Spinal cord (tissue), 10 donors: ENCODE results near the gene RTCB. TPM values are rescaled to one million over a fixed set of nuclear protein-coding genes. Genes with fewer than 3 reads are reported as not detected.

Experiments used
- DNase-seq, 6 donors: peaks; one replicate each; pipeline versions ENCODE4 v3.0.0 to v3.0.0-alpha.2; 2013 to 2015; ENCODE audit warnings: low spot score in 6 of 6, low read depth in 4 of 6
- H3K27ac ChIP-seq: one replicate; pipeline ENCODE4 v1.5.1; 2013; ENCODE audit warnings: low read depth, low read length, control low read depth
- H3K27me3 ChIP-seq: one replicate; pipeline ENCODE4 v1.6.1; 2013; ENCODE audit warnings: low read length; ENCODE audit not compliant: control insufficient read depth, insufficient read depth
- H3K36me3 ChIP-seq: one replicate; pipeline ENCODE4 v1.6.1; 2013; ENCODE audit warnings: low read length; ENCODE audit not compliant: control insufficient read depth, insufficient read depth
- H3K4me1 ChIP-seq: one replicate; pipeline ENCODE4 v1.6.1; 2013; ENCODE audit warnings: low read length; ENCODE audit not compliant: control insufficient read depth, insufficient read depth
- H3K4me3 ChIP-seq: one replicate; pipeline ENCODE4 v1.5.1; 2013; ENCODE audit warnings: low read depth, low read length, control low read depth
- H3K9me3 ChIP-seq: one replicate; pipeline ENCODE4 v1.6.1; 2013; ENCODE audit warnings: low read length; ENCODE audit not compliant: control insufficient read depth, insufficient read depth
- WGBS: methylation state at CpG from one replicate; pipeline ENCODE4 v1.1.5; 2013; ENCODE audit warnings: missing lambda C conversion rate; ENCODE audit not compliant: insufficient coverage; 5-methylcytosine and 5-hydroxymethylcytosine counted together
- polyA plus RNA-seq, 2 donors: library from polyadenylated mRNA; unstranded; fragments of 120-200 nt; gene quantifications; one replicate each; pipeline ENCODE4 v1.2.1, GENCODE V29; 2013; ENCODE audit not compliant: insufficient read length in 2 of 2
- total RNA-seq, 2 donors: library from RNA; depleted of rRNA in 1 of 2; stranded (reverse); fragments of 120-200 nt in 1 of 2; fragments of >200 nt in 1 of 2; gene quantifications; one replicate each; pipeline versions ENCODE4 v1.2.3 to v1.2.4, GENCODE V29; 2013 to 2014
- donor health status: healthy.

The RTCB gene
- total and polyA plus RNA-seq, 4 donors = 70.2 to 99.6 (median 74.4) TPM

DNA sequence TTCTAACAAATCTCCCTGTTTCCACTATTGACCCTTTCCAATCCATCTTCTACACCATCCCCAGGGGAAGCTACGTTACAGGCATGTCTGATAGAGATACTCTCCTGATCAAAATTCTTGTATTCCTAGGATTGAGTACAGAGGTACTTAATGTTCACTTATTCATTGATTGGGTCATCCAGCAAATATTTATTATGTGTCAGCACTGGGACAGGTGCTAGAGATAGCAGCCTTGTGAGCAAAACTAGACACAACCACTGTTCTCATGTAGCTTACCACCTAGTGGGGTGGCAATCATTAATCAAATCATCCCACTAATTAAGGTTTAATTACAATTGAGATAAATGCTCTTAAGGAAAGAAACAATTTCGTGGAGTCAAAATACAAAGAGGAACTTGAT, 9.4 kb upstream of the RTCB start:
- no peaks in the 10 kb centered on the region for H3K36me3 ChIP-seq
- H3K9me3 ChIP-seq = no peaks in the 10 kb centered on the region
- 21% methylated on average over 1 of the region's 2 CpGs for WGBS
- no peak overlapping the region for H3K4me3 ChIP-seq
- H3K27me3 ChIP-seq = peaks cover 2% of the 10 kb centered on the region
- peak in 1 of 6 donors; percentile 8 for DNase-seq
- H3K27ac ChIP-seq = no peak overlapping the region
- no peaks in the 10 kb centered on the region for H3K4me1 ChIP-seq

DNA sequence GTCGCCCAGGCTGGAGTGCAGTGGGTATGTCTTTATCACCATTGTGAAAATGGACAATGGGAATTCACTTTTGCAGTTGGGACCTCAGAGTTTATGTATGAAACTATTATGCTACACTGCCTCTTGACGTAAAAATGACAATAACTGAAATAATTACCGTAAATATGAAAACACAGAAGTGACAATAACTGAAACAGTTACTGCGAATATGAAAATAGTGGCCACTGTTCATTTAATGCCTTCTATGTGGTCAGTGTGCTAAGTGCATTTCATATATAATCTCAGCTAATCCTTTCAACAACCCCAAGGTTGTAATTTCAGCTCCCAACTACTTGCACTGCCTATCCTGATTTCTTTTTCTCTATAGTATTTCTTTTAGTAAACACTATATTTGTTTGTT, 5.9 kb upstream of the RTCB start:
- Histone ChIP-seq H3K4me1 (no peaks in the 10 kb centered on the region), H3K27me3 (no peaks in the 10 kb centered on the region), H3K27ac (no peak overlapping the region), H3K36me3 (no peaks in the 10 kb centered on the region), H3K4me3 (no peak overlapping the region), H3K9me3 (no peaks in the 10 kb centered on the region)
- WGBS = no CpG with 5 or more reads among the region's 4 CpGs
- no peak for DNase-seq

GRCh38 chr22:32416556-32417085, 4.6 kb upstream of the RTCB start:
- Histone ChIP-seq H3K9me3 (no peaks in the 10 kb centered on the region), H3K4me3 (no peak overlapping the region), H3K36me3 (no peaks in the 10 kb centered on the region), H3K27ac (no peak overlapping the region), H3K27me3 (no peaks in the 10 kb centered on the region), H3K4me1 (no peaks in the 10 kb centered on the region)
- DNase-seq = peak in 1 of 6 donors; percentile 27
- 67% methylated on average over 5 of the region's 9 CpGs for WGBS

GRCh38 chr22:32414191-32414590, 2.1 kb upstream of the RTCB start:
- H3K36me3 ChIP-seq = no peaks in the 10 kb centered on the region
- H3K27ac ChIP-seq = no peak overlapping the region
- no peaks in the 10 kb centered on the region for H3K9me3 ChIP-seq
- no peak for DNase-seq
- no peaks in the 10 kb centered on the region for H3K27me3 ChIP-seq
- peaks cover 7% of the 10 kb centered on the region for H3K4me1 ChIP-seq
- no peak overlapping the region for H3K4me3 ChIP-seq
- WGBS = 80% methylated on average over 5 of the region's 7 CpGs

GRCh38 chr22:32413719-32414118, 1.7 kb upstream of the RTCB start:
- peak in 1 of 6 donors; percentile 54 for DNase-seq
- 71% methylated on average over 1 of the region's 2 CpGs for WGBS
- H3K9me3 ChIP-seq = no peaks in the 10 kb centered on the region
- no peaks in the 10 kb centered on the region for H3K27me3 ChIP-seq
- H3K4me1 ChIP-seq = peaks cover 7% of the 10 kb centered on the region
- H3K27ac ChIP-seq = no peak overlapping the region
- no peaks in the 10 kb centered on the region for H3K36me3 ChIP-seq
- H3K4me3 ChIP-seq = no peak overlapping the region

- H3K4me1 ChIP-seq = peaks cover 7% of the 10 kb centered on the region
- no peak for DNase-seq
- no peaks in the 10 kb centered on the region for H3K27me3 ChIP-seq
- WGBS = 0% methylated on average over 6 of the region's 12 CpGs
- no peak overlapping the region for H3K27ac ChIP-seq
- peak overlapping the region; percentile 91 for H3K4me3 ChIP-seq
- no peaks in the 10 kb centered on the region for H3K9me3 ChIP-seq
- H3K36me3 ChIP-seq = peaks cover 1% of the 10 kb centered on the region
Observed at GRCh38 chr22:32411402-32411801, 645 bp downstream of the RTCB start.

DNA sequence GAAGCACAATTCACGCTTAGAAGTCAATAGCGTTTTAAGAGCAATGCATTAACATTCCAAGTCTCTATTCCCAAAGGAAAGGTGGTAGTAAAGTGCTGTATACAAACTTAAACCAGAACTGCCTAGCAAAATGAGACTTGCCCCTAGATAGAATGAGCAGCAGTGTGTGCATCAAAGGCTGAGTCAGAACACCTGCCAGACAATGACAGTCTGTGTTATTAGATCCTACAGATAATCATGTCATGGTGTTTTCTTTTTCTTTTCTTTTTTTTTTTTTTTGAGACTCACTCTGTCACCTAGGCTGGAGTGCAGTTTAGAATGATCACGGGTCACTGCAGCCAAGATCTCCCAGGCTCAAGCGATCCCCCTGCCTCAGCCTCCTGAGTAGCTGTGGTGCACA, 1.6 kb downstream of the RTCB start:
- no peak overlapping the region for H3K4me3 ChIP-seq
- H3K9me3 ChIP-seq = no peaks in the 10 kb centered on the region
- no peak for DNase-seq
- H3K36me3 ChIP-seq = peaks cover 6% of the 10 kb centered on the region
- 94% methylated on average over 2 of the region's 4 CpGs for WGBS
- H3K27me3 ChIP-seq = no peaks in the 10 kb centered on the region
- no peak overlapping the region for H3K27ac ChIP-seq
- H3K4me1 ChIP-seq = peaks cover 7% of the 10 kb centered on the region

DNA sequence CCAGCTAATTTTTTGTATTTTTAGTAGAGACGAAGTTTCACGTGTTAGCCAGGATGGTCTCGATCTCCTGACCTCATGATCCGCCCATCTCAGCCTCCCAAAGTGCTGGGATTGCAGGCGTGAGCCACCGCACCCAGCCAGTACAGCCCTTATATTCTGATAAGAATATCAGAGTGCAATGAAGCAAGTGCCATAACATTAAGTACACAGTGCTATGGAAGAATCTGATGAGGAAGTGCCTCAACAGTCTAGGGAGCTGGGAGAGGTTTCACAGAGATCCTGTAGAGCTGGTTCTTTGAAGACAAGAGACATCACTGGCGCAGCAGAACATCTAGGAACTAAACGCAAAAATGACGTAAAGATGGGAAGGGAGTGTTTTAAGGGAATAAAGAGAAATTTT, 2.1 kb downstream of the RTCB start:
- 92% methylated on average over 3 of the region's 9 CpGs for whole genome bisulfite sequencing
- no peak overlapping the region for H3K27ac ChIP-seq
- no peak for DNase-seq

DNA sequence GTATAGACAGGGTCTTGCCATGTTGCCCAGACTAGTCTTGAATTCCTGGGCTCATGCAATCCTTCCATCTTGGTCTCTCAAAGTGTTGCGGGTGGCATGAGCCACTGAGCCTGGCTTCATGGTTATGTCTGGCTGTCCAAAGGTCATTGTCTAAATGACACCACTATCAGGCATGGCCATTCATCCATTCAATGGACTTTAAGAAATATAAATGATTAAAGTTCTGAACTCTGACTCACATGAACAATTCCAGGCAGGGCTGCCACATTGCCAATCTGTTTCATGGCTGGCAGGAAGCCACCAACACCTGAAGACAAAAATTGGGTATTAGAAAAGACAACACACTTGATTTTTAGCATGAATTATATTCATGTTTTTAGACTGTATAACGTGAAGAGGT, 4.1 kb downstream of the RTCB start:
- DNase-seq = no peak
- H3K4me3 ChIP-seq = no peak overlapping the region

More for the DNA sequence above, 2.1 kb downstream of the RTCB start:
- H3K4me3 ChIP-seq = no peak overlapping the region
- H3K9me3 ChIP-seq = no peaks in the 10 kb centered on the region
- peaks cover 6% of the 10 kb centered on the region for H3K36me3 ChIP-seq
- H3K4me1 ChIP-seq = peaks cover 7% of the 10 kb centered on the region
- H3K27me3 ChIP-seq = no peaks in the 10 kb centered on the region

DNA sequence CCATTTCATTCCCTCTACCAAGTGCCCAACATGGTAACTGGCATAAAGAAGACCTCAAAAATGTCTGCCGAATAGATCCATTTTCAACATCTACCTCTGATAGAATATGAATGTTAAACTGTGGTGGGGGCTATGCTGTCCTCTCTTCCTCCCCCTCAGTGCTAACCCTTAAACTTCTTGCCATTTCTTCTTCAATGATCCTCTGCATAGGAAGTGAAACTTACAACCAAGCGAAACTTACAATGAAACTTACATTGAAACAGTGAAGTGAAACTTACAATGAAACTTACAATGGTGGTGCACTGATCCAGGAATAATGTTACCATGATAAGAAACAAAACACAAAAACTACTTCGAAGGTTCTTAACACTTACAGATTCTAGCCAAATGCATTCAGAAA, 4.7 kb downstream of the RTCB start:
- Histone ChIP-seq H3K9me3 (no peaks in the 10 kb centered on the region), H3K27me3 (no peaks in the 10 kb centered on the region), H3K27ac (no peak overlapping the region), H3K4me1 (peaks cover 7% of the 10 kb centered on the region), H3K36me3 (peaks cover 21% of the 10 kb centered on the region), H3K4me3 (no peak overlapping the region)
- no CpG with 5 or more reads among the region's 3 CpGs for whole genome bisulfite sequencing
- no peak for DNase-seq

More for the DNA sequence above, 4.1 kb downstream of the RTCB start:
- Histone ChIP-seq H3K27ac (no peak overlapping the region), H3K36me3 (peaks cover 16% of the 10 kb centered on the region), H3K4me1 (peaks cover 7% of the 10 kb centered on the region), H3K27me3 (no peaks in the 10 kb centered on the region), H3K9me3 (no peaks in the 10 kb centered on the region)
- 83% methylated on average over 1 of the region's 2 CpGs for WGBS
